CD4-positive, alpha-beta T cell (primary cell): Measurements from ENCODE around the gene R3HDM1. TPM values are rescaled to one million over a fixed set of nuclear protein-coding genes. Genes with fewer than 3 reads are reported as not detected.

Experiments used
- ATAC-seq: fragments of 200-7000 bp; cut with Tn5 transposase; one replicate; pipeline ENCODE4 v1.10.0; 2022; ENCODE audit warnings: mild to moderate bottlenecking; ENCODE audit not compliant: poor library complexity
- CTCF ChIA-PET: fragments of 350-600 bp; sonication (Branson Sonifier 250); formaldehyde crosslinking; loops from one replicate; lab custom pipeline; 2021; ENCODE audit warnings: antibody characterized with exemption, inconsistent platforms; lab: Charles Lee
- POLR2A ChIA-PET: fragments of 350-600 bp; sonication (Branson Sonifier 250); formaldehyde crosslinking; loops from one replicate; lab custom pipeline; 2021; ENCODE audit warnings: antibody characterized with exemption, inconsistent platforms; lab: Charles Lee
- DNase-seq, 14 experiments: peaks; one replicate each; pipeline ENCODE4 v3.0.0-alpha.2; 2013 to 2020; ENCODE audit warnings: mixed read lengths in 2 of 14
- H3K27ac ChIP-seq, 2 donors: one replicate each; pipeline versions ENCODE4 v1.5.1 to v1.7.0; 2013; ENCODE audit warnings: low read length in 2 of 2, low read depth in 1 of 2, mild to moderate bottlenecking in 1 of 2
- H3K27me3 ChIP-seq, 2 experiments: 1 replicate in 1 of 2; 2 replicates in 1 of 2; pipeline versions ENCODE4 v1.6.1 to v1.7.0; 2013; ENCODE audit warnings: low read length in 2 of 2, control low read depth in 1 of 2, mild to moderate bottlenecking in 1 of 2, moderate library complexity in 1 of 2; ENCODE audit not compliant: insufficient read depth in 2 of 2, control insufficient read depth in 1 of 2
- H3K36me3 ChIP-seq: one replicate; pipeline ENCODE4 v1.6.1; 2013; ENCODE audit warnings: low read length, control low read depth; ENCODE audit not compliant: insufficient read depth
- H3K4me1 ChIP-seq: one replicate; pipeline ENCODE4 v1.6.1; 2013; ENCODE audit warnings: low read length, control low read depth; ENCODE audit not compliant: insufficient read depth
- H3K4me3 ChIP-seq: one replicate; pipeline ENCODE4 v1.5.1; 2013; ENCODE audit warnings: mild to moderate bottlenecking, low read length, moderate library complexity
- H3K9me3 ChIP-seq, 2 experiments: 1 replicate in 1 of 2; 2 replicates in 1 of 2; pipeline versions ENCODE4 v1.6.1 to v1.7.0; 2013; ENCODE audit warnings: low read length in 2 of 2, mild to moderate bottlenecking in 2 of 2, control low read depth in 1 of 2, moderate library complexity in 1 of 2; ENCODE audit not compliant: control insufficient read depth in 1 of 2, insufficient read depth in 1 of 2
- H3K27ac Mint-ChIP-seq: one replicate; pipeline ENCODE4 v1.8.0; 2020; ENCODE audit warnings: mixed read lengths
- H3K27me3 Mint-ChIP-seq: one replicate; pipeline ENCODE4 v1.8.0; 2021; ENCODE audit warnings: mixed read lengths
- H3K36me3 Mint-ChIP-seq: one replicate; pipeline ENCODE4 v1.8.0; 2021; ENCODE audit warnings: low read depth, mixed read lengths
- H3K4me1 Mint-ChIP-seq: one replicate; pipeline ENCODE4 v1.8.0; 2021; ENCODE audit warnings: low read depth, mixed read lengths
- H3K4me3 Mint-ChIP-seq: one replicate; pipeline ENCODE4 v1.8.0; 2020; ENCODE audit warnings: mild to moderate bottlenecking, mixed read lengths
- H3K9me3 Mint-ChIP-seq: one replicate; pipeline ENCODE4 v1.8.0; 2020; ENCODE audit warnings: mixed read lengths
- CTCF ChIP-seq: fragments of 200-600 bp; IDR thresholded peaks from one replicate; pipeline ENCODE4 v1.8.0; 2022; ENCODE audit warnings: antibody characterized with exemption, mild to moderate bottlenecking
- intact Hi-C, 2 experiments: fragments of 100-400 bp; cut with DNase I in 1 of 2; cut with micrococcal nuclease in 1 of 2; formaldehyde crosslinking; loops; one replicate each; pipeline versions ENCODE4 v1.15.1 to v1.9.0; 2023 to 2025; cut with DNase I, micrococcal nuclease
- total RNA-seq, 174 experiments: library from RNA in 2 of 174; stranded (reverse) in 2 of 174; gene quantifications; one replicate each; pipeline ENCODE4 v1.2.3 and lab custom pipeline; 2021 to 2026

R3HDM1 gene
- total RNA-seq, 2 experiments from 2014 or later = 39.7 to 41.4 TPM

GRCh38 chr2:135762022-135762421 is 230.7 kb downstream of the R3HDM1 start:
- Histone ChIP-seq H3K4me1 (no peaks in the 10 kb centered on the region), H3K4me3 (no peak overlapping the region), H3K36me3 (peaks cover 85% of the 10 kb centered on the region), H3K9me3 (peaks cover 0 to 5% of the 10 kb centered on the region in 2 experiments), H3K27me3 (no peaks in the 10 kb centered on the region), H3K27ac (no peak overlapping the region)
- Mint-ChIP-seq H3K4me1 (no peaks in the 10 kb centered on the region), H3K4me3 (no peak overlapping the region), H3K27ac (no peak overlapping the region), H3K27me3 (no peaks in the 10 kb centered on the region), H3K9me3 (peaks cover under 1% of the 10 kb centered on the region), H3K36me3 (peaks cover 82% of the 10 kb centered on the region)
- intact Hi-C loops = no loop called here
- CTCF ChIA-PET = no interaction called here
- DNase-seq (no peak), ATAC-seq (no peak)
- POLR2A ChIA-PET = no interaction called here
- TF ChIP-seq CTCF = no peak

DNA sequence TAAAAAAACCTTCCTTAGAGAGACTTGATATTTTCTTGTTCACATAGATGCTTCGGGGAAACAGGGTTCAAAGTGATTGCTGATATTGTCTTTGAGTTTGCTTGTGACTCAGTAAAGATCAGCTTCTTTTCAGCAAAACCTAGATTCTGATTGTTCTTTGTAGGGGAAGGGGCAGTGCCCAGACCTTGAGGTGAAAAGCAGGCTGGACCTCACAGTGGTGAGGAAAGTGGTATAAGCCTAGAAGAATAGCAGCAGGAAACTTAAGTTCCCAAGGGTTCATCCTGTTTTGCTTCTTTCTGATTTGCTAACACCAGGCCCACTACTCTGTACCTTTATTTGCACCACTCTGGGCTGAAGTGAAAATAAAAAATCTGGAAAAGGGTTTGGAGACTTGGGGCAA is 231.2 kb downstream of the R3HDM1 start:
- ATAC-seq = no peak
- Histone ChIP-seq H3K4me3 (no peak overlapping the region), H3K4me1 (no peaks in the 10 kb centered on the region), H3K27ac (no peak overlapping the region), H3K27me3 (no peaks in the 10 kb centered on the region), H3K9me3 (peaks cover 0 to 2% of the 10 kb centered on the region in 2 experiments), H3K36me3 (peaks cover 85% of the 10 kb centered on the region)
- Mint-ChIP-seq H3K27me3 (no peaks in the 10 kb centered on the region), H3K4me3 (no peak overlapping the region), H3K4me1 (peaks cover 3% of the 10 kb centered on the region), H3K9me3 (no peaks in the 10 kb centered on the region), H3K36me3 (peaks cover 82% of the 10 kb centered on the region), H3K27ac (no peak overlapping the region)
- intact Hi-C loops = no loop called here
- DNase-seq = no peak
- TF ChIP-seq CTCF = no peak
- POLR2A ChIA-PET = no interaction called here
- CTCF ChIA-PET = no interaction called here

DNA sequence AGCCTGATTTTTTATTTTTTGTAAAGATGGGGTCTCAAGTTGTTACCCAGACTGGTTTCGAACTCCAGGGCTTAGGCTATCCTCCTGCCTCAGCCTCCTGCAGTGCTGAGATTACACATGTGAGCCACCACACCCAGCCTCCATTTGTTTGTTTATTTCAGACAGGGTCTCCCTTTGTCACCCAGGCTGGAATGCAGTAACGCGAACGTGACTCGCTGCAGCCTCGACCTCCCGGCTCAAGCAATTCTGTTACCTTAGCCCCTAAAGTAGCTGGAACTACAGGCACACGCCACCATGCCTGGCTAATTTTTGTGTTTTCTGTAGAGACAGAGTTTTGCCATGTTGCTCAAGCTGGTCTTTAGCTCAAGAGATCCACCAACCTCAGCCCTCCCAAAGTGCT is 237.6 kb downstream of the R3HDM1 start:
- no peak for TF ChIP-seq CTCF
- Histone ChIP-seq H3K27me3 (no peaks in the 10 kb centered on the region), H3K9me3 (no peaks in the 10 kb centered on the region), H3K4me3 (no peak overlapping the region), H3K36me3 (peaks cover 89% of the 10 kb centered on the region), H3K4me1 (no peaks in the 10 kb centered on the region), H3K27ac (no peak overlapping the region)
- intact Hi-C loops = no loop called here
- Mint-ChIP-seq H3K4me1 (peaks cover 5% of the 10 kb centered on the region), H3K27ac (no peak overlapping the region), H3K9me3 (no peaks in the 10 kb centered on the region), H3K27me3 (no peaks in the 10 kb centered on the region), H3K4me3 (no peak overlapping the region), H3K36me3 (peaks cover 87% of the 10 kb centered on the region)
- POLR2A ChIA-PET = no interaction called here
- DNase-seq = no peak
- ATAC-seq = no peak
- CTCF ChIA-PET = no interaction called here
